T-helper 1 cell (primary cell): ENCODE data around the gene ATP5PO.
"Not testable (repeated sequence)": the region's sequence is repeated elsewhere in the genome, so short reads cannot be mapped to it uniquely, and the experiment has no call there.

Experiments
- DNase-seq, 5 donors: peaks; one replicate each; pipeline ENCODE4 v3.0.0-alpha.2; 2012 to 2020

The ATP5PO gene

GRCh38 chr21:33865996-33866575 is 49.5 kb downstream of the ATP5PO start:
- no peak for DNase-seq

- no peak for DNase-seq
Observed at GRCh38 chr21:33865176-33865575, 50.4 kb downstream of the ATP5PO start.

DNA sequence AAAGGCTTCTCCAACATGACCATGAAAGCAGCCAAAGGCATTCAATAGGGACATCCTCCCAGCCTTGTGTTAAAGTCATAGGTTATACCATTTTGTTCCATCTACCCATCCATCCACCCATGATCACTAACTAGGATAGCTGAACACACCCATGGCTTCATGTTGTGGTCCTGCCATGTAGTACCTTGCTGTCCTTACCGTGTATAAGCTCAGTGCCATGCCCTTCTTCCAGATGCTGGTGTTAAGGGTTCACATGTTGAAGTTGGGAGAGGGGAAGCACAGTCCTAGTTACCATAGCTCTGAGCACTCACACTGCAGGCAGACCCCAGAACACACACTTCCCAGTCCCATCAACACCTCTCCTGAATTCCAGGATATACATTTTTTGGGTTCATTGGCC is 51.5 kb downstream of the ATP5PO start:
- DNase-seq: no peak

DNA sequence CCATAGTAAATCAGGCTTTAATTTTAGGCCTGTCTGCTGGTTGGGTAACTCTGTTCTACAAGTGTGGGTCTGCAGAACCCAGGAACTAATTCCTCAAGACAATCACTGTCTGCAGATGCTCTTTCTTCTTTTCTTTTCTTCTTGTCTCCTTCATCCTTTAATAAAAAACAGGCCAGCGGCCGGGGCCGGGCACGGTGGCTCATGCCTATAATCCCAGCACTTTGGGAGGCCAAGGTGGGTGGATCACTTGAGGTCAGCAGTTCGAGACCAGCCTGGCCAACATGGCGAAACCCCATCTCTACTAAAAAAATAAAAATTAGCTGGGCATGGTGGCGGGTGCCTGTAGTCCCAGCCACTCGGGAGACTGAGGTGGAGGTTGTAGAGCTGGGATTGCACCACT is 52.4 kb downstream of the ATP5PO start:
- not testable (repeated sequence) for DNase-seq

DNA sequence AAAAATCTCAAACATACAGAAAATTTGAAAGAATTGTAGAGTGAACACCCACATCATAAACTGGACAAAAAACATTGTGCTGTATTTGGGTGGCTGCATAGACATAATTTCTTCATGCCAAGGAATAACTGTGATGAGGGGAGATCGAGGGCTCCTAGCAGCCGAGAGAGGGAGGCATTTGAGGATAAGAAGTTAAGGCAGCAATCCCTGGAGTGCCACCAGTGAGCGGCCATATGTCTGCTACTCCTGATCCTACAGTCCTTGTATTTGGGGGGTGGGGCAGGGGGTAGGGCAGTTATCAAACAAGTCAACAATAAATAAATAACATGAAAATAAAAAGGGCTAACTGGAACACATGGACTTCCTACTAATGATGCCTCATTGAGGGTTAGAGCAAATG is 54.5 kb downstream of the ATP5PO start:
- no peak for DNase-seq

GRCh38 chr21:33860332-33860879 is 55.2 kb downstream of the ATP5PO start:
- DNase-seq: no peak

DNA sequence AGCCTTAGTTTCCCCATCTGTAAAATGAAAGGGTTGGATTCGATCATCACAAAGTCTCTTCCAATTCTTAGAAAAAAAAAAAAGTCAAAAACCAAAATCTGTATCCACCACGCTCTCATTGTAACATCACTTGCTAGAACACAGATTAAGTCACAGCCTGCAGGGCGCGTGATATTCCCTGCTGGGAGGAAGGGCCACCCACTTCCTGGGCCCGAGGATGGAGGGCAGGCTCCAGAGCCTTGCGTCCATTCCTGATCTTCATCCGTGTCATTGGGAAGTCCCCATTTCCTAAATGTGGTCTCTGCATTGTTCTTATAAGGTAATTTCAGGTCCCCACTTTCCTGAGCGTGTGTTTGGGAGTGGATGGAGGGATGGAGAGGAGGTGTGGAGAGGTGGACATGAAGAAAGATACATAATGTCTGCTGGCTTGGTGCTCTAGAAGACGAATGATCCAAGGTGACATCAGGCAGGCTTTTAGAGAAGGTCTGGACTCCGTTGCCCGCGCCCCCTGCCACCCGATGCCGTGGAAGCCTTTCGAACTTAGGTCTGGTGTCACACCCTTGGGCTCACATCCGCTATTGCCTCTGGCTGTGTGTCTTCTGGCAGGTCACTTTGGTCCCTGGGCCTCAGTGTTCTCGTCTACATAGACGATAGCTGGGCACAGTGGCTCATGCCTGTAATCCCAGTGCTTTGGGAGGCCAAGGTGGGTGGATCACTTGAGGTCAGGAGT is 56.1 kb downstream of the ATP5PO start:
- no peak for DNase-seq

DNA sequence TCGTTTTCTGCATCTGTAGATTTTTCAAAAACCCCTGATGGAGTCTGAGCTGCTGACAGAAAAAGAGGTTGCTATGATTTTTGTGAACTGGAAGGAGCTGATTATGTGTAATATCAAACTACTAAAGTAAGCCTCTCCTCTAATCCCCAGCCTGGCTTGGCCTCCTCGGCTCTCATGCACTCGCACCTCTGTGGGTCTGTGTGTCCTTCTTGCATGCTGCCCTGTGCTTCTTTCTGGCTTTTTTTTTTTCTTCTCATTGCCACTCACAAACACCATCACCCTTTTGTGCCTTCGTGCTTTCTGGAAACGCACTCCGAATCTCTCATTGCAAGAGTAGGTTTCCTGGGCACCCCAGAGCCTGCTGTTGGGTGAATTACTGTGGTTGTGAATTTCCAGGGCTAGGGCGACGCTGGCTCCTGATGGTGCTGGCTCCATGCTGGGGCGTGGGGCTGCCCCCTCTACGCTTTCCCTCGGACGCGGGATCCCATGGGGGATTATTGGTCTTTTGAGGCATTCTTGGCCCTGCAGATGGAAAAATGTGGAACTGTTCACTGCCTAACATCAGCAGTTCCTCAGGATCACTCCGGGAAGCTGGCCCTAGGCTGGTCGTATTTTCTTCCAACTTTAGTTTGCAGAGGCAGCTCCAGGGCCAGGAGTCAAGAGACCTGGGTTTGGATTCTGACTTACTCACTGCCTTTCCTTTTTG is 56.8 kb downstream of the ATP5PO start:
- no peak for DNase-seq

DNA sequence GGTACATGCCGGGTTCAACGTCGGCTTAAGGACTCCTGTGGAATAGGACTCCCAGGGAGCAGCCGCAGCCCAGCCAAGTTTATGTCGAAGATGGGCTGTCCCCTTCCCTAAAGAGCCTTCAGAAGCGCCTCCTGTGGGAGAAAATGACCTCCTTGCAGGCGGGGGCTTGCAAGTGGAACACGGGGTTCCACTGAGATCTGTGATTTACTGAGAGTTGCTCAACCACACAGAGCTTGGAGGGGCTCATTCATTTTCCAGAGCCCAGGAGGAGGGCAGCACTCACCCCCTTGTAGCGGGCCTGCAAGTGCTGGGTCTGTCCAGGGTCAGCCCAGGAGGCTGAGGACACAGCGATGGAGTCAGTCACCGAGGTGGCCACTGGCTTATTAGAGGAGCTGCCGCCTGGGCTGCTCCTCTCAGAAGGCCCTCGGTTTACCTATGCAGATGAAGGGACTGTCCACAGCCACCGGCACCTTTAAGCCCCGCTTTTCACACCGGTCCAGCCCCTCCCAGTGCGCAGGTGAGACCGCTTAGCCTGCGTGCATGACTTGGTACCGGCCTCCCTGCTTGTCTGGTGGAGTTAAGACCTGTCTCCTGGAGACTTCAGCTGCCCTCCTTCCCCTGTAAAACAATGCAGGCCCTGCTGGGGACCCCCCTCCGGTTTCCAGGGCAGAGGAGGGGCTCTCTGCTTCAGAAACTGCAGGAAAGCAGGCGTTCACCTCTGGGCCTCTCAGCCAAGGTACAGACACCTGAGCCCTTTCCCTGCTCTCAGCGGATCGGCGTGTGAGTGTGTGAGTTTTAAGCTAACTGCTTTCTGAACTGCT is 57.5 kb downstream of the ATP5PO start:
- DNase-seq: no peak

- no peak for DNase-seq
Observed at GRCh38 chr21:33856893-33857527, 58.6 kb downstream of the ATP5PO start.

GRCh38 chr21:33855190-33855589 is 60.4 kb downstream of the ATP5PO start:
- no peak for DNase-seq

GRCh38 chr21:33854604-33855003 is 61.0 kb downstream of the ATP5PO start:
- no peak for DNase-seq
